ENCODE data around the gene CLDND1. TPM values are rescaled to one million over a fixed set of nuclear protein-coding genes. Genes with fewer than 3 reads are reported as not detected.

CLDND1 gene
- total RNA-seq, 1 donor from 2014 or later, result 171 TPM

DNA sequence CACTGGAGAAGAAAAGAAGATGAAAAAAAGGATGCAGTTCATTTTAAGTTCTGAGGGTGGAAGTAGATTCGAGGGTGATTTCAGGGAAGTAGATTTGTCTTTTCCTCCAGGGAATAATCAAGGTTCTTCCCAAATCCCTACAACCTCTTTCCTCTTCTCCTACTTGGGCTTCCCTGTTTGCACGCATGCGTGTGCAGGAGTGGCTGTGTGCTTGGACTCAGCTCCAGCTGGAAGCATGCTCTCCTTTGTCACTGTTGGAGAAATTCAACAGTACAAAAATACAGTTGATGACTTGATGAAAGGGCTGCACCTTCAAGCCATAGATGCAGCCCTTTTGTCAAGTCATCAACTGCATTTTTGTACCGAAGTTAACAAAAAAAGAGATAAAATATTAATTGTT is 21.4 kb downstream of the CLDND1 start:
- no peak overlapping the region for H3K27ac ChIP-seq
- TF ChIP-seq, protein P1, sequence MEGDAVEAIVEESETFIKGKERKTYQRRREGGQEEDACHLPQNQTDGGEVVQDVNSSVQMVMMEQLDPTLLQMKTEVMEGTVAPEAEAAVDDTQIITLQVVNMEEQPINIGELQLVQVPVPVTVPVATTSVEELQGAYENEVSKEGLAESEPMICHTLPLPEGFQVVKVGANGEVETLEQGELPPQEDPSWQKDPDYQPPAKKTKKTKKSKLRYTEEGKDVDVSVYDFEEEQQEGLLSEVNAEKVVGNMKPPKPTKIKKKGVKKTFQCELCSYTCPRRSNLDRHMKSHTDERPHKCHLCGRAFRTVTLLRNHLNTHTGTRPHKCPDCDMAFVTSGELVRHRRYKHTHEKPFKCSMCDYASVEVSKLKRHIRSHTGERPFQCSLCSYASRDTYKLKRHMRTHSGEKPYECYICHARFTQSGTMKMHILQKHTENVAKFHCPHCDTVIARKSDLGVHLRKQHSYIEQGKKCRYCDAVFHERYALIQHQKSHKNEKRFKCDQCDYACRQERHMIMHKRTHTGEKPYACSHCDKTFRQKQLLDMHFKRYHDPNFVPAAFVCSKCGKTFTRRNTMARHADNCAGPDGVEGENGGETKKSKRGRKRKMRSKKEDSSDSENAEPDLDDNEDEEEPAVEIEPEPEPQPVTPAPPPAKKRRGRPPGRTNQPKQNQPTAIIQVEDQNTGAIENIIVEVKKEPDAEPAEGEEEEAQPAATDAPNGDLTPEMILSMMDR (IDR thresholded peaks at IDR 0.05), result no peak
- no peak for DNase-seq (ENCODE audit: low spot score in 2 of 2)

DNA sequence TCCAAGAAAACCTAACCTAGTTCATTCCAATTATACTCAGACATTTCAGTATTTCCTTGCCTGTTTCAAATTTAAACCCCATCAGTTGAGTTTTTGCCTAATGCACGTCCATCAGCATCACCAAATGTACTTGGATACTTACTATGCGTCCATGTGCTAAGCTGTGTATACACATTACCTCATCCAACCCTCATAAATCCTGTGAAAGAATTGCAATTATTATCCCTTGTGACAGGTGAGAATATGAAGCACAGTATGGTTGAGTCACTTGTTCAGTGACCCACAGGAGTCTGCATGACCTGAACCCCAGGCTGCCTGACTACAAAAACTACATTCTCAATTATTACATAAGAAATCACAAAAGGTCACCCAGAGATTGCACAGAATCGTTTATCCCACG is 22.7 kb downstream of the CLDND1 start:
- H3K36me3 ChIP-seq, result no peaks in the 10 kb centered on the region
- H3K4me1 ChIP-seq, result no peaks in the 10 kb centered on the region
- H3K27ac ChIP-seq, result no peak overlapping the region
- TF ChIP-seq, protein P1 (IDR thresholded peaks at IDR 0.05), result no peak
- no peak for DNase-seq (ENCODE audit: low spot score in 2 of 2)
- H3K9me3 ChIP-seq, result no peaks in the 10 kb centered on the region
- intact Hi-C loops (cut with DNase I), result no loop called here
- no peak overlapping the region for H3K4me3 ChIP-seq
- no peaks in the 10 kb centered on the region for H3K27me3 ChIP-seq

More for the DNA sequence above, 21.4 kb downstream of the CLDND1 start:
- intact Hi-C loops (cut with DNase I), result no loop called here
- Histone ChIP-seq H3K27me3 (no peaks in the 10 kb centered on the region), H3K4me3 (no peak overlapping the region), H3K4me1 (no peaks in the 10 kb centered on the region), H3K36me3 (no peaks in the 10 kb centered on the region), H3K9me3 (no peaks in the 10 kb centered on the region)

DNA sequence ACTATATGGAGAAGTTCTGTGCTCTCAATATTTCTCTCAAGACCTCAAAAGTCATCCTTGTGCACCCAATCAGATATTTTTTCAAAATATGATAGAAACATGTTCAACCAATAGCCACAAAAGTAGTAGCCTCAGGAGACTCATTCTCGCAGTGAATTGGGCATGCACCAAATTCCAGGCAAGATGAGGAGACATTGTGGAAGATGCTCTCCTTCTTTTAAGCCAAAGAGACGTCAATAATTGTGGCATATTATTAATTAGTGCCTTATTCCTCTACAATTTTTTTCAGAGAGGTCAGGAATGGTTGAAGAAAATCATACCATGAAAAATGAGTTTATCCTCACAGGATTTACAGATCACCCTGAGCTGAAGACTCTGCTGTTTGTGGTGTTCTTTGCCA is 25.3 kb downstream of the CLDND1 start, which contains the start of gene OR5K2:
Gene OR5K2, plus strand, starts transcription at position 301 of the 400 bp plus-strand sequence. Its CDS starts 0 bp downstream, at position 301.
- Histone ChIP-seq H3K27ac (no peak within 1 kb of the TSS), H3K36me3 (no peaks in the 10 kb centered on the region), H3K4me3 (no peak within 1 kb of the TSS), H3K4me1 (no peaks in the 10 kb centered on the region), H3K27me3 (no peaks in the 10 kb centered on the region), H3K9me3 (no peaks in the 10 kb centered on the region)
- no peak for DNase-seq (ENCODE audit: low spot score in 2 of 2)
- intact Hi-C loops (cut with DNase I), result no loop called here
- TF ChIP-seq, protein P1 (IDR thresholded peaks at IDR 0.05), result no peak

DNA sequence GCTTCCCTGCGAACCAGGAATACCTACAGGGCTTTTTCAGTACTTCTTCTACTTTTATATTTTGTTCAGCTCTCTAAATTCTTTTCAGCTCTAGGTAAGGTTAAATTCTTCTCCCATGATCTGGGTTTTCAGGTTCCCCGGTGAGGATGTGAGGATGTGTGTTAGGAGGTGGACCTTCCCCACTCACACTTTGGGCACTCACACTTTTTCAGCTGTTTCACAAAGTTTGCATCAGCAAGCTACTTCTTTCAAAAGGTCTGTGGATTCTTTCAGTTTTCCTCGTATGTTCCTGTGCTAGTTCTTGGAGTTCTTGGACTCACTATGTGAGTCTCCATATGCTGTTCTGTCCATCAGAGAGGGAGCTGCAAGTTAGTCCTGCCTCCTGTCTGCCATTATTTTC is 39.1 kb downstream of the CLDND1 start:
- Histone ChIP-seq H3K4me3 (no peak overlapping the region), H3K27me3 (no peaks in the 10 kb centered on the region), H3K36me3 (no peaks in the 10 kb centered on the region), H3K4me1 (no peaks in the 10 kb centered on the region), H3K9me3 (peaks cover 34 to 73% of the 10 kb centered on the region in 2 donors), H3K27ac (no peak overlapping the region)
- no peak for DNase-seq (ENCODE audit: low spot score in 2 of 2)
- TF ChIP-seq, protein P1 (IDR thresholded peaks at IDR 0.05), result no peak
- intact Hi-C loops (cut with DNase I), result no loop called here

- intact Hi-C loops (cut with DNase I), result no loop called here
- Histone ChIP-seq H3K36me3 (no peaks in the 10 kb centered on the region), H3K27me3 (no peaks in the 10 kb centered on the region), H3K4me3 (no peak overlapping the region), H3K27ac (no peak overlapping the region), H3K4me1 (no peaks in the 10 kb centered on the region), H3K9me3 (peaks cover 39 to 73% of the 10 kb centered on the region in 2 donors)
- TF ChIP-seq, protein P1 (IDR thresholded peaks at IDR 0.05), result no peak
- DNase-seq (ENCODE audit: low spot score in 2 of 2), result no peak
These were observed 39.8 kb downstream of the CLDND1 start for GRCh38 chr3:98482717-98483482.

Other genes starting within 250 kb of the CLDND1 start
- gene OR5H2, start 240.4 kb downstream of the CLDND1 start, total RNA-seq, result not detected
- not detected for gene OR5K4, start 169.0 kb downstream of the CLDND1 start, total RNA-seq
- gene OR5K3, start 132.2 kb downstream of the CLDND1 start, total RNA-seq, result not detected
- gene OR5K1, start 59.7 kb downstream of the CLDND1 start, total RNA-seq, result 4.7 TPM
- not detected for gene OR5K2, start 25.2 kb downstream of the CLDND1 start, total RNA-seq
- gene GPR15, start 9.1 kb upstream of the CLDND1 start, total RNA-seq, result not detected
- gene CPOX, start 70.7 kb upstream of the CLDND1 start, total RNA-seq, result 34.8 TPM
- 2.7 TPM for gene ST3GAL6, start 240.4 kb upstream of the CLDND1 start, total RNA-seq